Upper lobe of right lung (tissue), 1 donor: Measurements from ENCODE around the gene ATP2B1. TPM values are rescaled to one million over a fixed set of nuclear protein-coding genes. Genes with fewer than 3 reads are reported as not detected.
A peak's percentile ranks its signal among the peaks of the same experiment; 100 is the strongest.

ENCODE experiments used
- ATAC-seq: fragments of 200-7000 bp; cut with Tn5 transposase; one replicate; pipeline ENCODE4 v1.9.1; 2020; ENCODE audit warnings: mild to moderate bottlenecking, moderate library complexity
- DNase-seq: peaks from one replicate; pipeline ENCODE4 v3.0.0-alpha.2; 2020
- H3K27ac ChIP-seq: fragments of 200-600 bp; one replicate; pipeline ENCODE4 v1.8.0; 2022
- H3K27me3 ChIP-seq: fragments of 200-600 bp; one replicate; pipeline ENCODE4 v1.8.0; 2022; ENCODE audit warnings: mild to moderate bottlenecking
- H3K36me3 ChIP-seq: fragments of 200-600 bp; one replicate; pipeline ENCODE4 v1.8.0; 2022
- H3K4me1 ChIP-seq: fragments of 200-600 bp; one replicate; pipeline ENCODE4 v1.8.0; 2022
- H3K4me3 ChIP-seq: fragments of 200-600 bp; one replicate; pipeline ENCODE4 v1.8.0; 2022; ENCODE audit warnings: mild to moderate bottlenecking
- H3K9me3 ChIP-seq: fragments of 200-600 bp; one replicate; pipeline ENCODE4 v1.8.0; 2022
- CTCF ChIP-seq: fragments of 200-600 bp; IDR thresholded peaks from one replicate; pipeline ENCODE4 v1.8.0; 2022; ENCODE audit warnings: antibody characterized with exemption
- intact Hi-C: fragments of 100-400 bp; cut with DNase I; formaldehyde crosslinking; loops from one replicate; pipeline ENCODE4 v1.11.0; 2022
- total RNA-seq: library from RNA; stranded (reverse); fragmentation: NEBNext Ultra II Directional; extraction: Animal tissue kit (Norgen Biotek cat#: 25700); gene quantifications from one replicate; pipeline ENCODE4 v1.2.1, GENCODE V29; 2021
- donor health status: DM: no; HTN: yes; CAD: no; lungs with severe emphysema.

Gene ATP2B1
- total RNA-seq, 1 donor from 2014 or later: 46.6 TPM

- Histone ChIP-seq H3K36me3 (no peaks in the 10 kb centered on the region), H3K27ac (no peak overlapping the region), H3K4me3 (no peak overlapping the region), H3K4me1 (peaks cover 5% of the 10 kb centered on the region), H3K9me3 (no peaks in the 10 kb centered on the region), H3K27me3 (no peaks in the 10 kb centered on the region)
- no peak for TF ChIP-seq CTCF
- no peak for DNase-seq
- intact Hi-C loops: no loop called here
- ATAC-seq: no peak
These were observed 133.9 kb downstream of the ATP2B1 start for GRCh38 chr12:89574736-89575208.

- intact Hi-C loops: no loop called here
- Histone ChIP-seq H3K27ac (no peak overlapping the region), H3K9me3 (no peaks in the 10 kb centered on the region), H3K4me1 (peaks cover 5% of the 10 kb centered on the region), H3K4me3 (no peak overlapping the region), H3K27me3 (no peaks in the 10 kb centered on the region), H3K36me3 (no peaks in the 10 kb centered on the region)
- DNase-seq (no peak), ATAC-seq (no peak)
- TF ChIP-seq CTCF: no peak
These were observed 135.4 kb downstream of the ATP2B1 start for GRCh38 chr12:89573051-89573810.

GRCh38 chr12:89571491-89572195 is 137.0 kb downstream of the ATP2B1 start:
- Histone ChIP-seq H3K27ac (no peak overlapping the region), H3K4me1 (peaks cover 5% of the 10 kb centered on the region), H3K4me3 (no peak overlapping the region), H3K27me3 (no peaks in the 10 kb centered on the region), H3K9me3 (no peaks in the 10 kb centered on the region), H3K36me3 (no peaks in the 10 kb centered on the region)
- DNase-seq (no peak), ATAC-seq (no peak)
- no peak for TF ChIP-seq CTCF
- intact Hi-C loops: no loop called here

GRCh38 chr12:89568484-89568883 is 140.2 kb downstream of the ATP2B1 start:
- Histone ChIP-seq H3K36me3 (no peaks in the 10 kb centered on the region), H3K4me1 (no peaks in the 10 kb centered on the region), H3K27ac (no peak overlapping the region), H3K9me3 (no peaks in the 10 kb centered on the region), H3K4me3 (no peak overlapping the region), H3K27me3 (no peaks in the 10 kb centered on the region)
- intact Hi-C loops: no loop called here
- DNase-seq: no peak
- peak; percentile 46 for ATAC-seq
- TF ChIP-seq CTCF: no peak

- ATAC-seq (peak; percentile 56), DNase-seq (no peak)
- Histone ChIP-seq H3K4me3 (no peak overlapping the region), H3K9me3 (no peaks in the 10 kb centered on the region), H3K27me3 (no peaks in the 10 kb centered on the region), H3K36me3 (no peaks in the 10 kb centered on the region), H3K27ac (no peak overlapping the region), H3K4me1 (no peaks in the 10 kb centered on the region)
- no peak for TF ChIP-seq CTCF
- intact Hi-C loops: no loop called here
These were observed 140.9 kb downstream of the ATP2B1 start for GRCh38 chr12:89567691-89568239.
